K562 (cell line): Measurements from ENCODE around the gene RBM22. TPM values are rescaled to one million over a fixed set of nuclear protein-coding genes. Genes with fewer than 3 reads are reported as not detected.

Source experiments
- CBFB ChIP-seq: sonication (generic); formaldehyde crosslinking; IDR thresholded peaks from 2 replicates; pipeline ENCODE4 v1.4.0; 2020; ENCODE audit warnings: mild to moderate bottlenecking, missing genetic modification reagents
- FOSL1 ChIP-seq: fragments of 200-800 bp; sonication (Bioruptor generic); conservative IDR thresholded peaks from 2 replicates; pipeline ENCODE4 v1.6.1; 2016; ENCODE audit warnings: missing genetic modification characterization, missing compliant biosample characterization
- GTF2E2 ChIP-seq: fragments of 200-800 bp; sonication (Bioruptor generic); IDR thresholded peaks from 2 replicates; pipeline ENCODE4 v1.6.1; 2016; ENCODE audit warnings: missing genetic modification characterization, missing compliant biosample characterization
- SP2 ChIP-seq: IDR thresholded peaks from 2 replicates; pipeline ENCODE4 v1.6.1; 2011; ENCODE audit warnings: mild to moderate bottlenecking, low read depth, low read length, moderate library complexity; ENCODE audit not compliant: poor library complexity, severe bottlenecking; ENCODE audit errors: extremely low read depth
- THRAP3 ChIP-seq: fragments of 450-650 bp; IDR thresholded peaks from 2 replicates; pipeline ENCODE4 v1.6.1; 2016; ENCODE audit warnings: mild to moderate bottlenecking, inconsistent platforms, borderline replicate concordance
- ZNF174 ChIP-seq: fragments of 250-450 bp; sonication (Bioruptor Pico); IDR thresholded peaks from 2 replicates; pipeline ENCODE4 v1.4.0; 2020; ENCODE audit warnings: mild to moderate bottlenecking
- ZNF551 ChIP-seq: fragments of 250-450 bp; sonication (Bioruptor Pico); IDR thresholded peaks from 2 replicates; pipeline ENCODE4 v1.5.0; 2021; ENCODE audit warnings: mild to moderate bottlenecking, moderate library complexity
- polyA plus RNA-seq, 8 experiments: library from polyadenylated mRNA; depleted of rRNA in 4 of 8; stranded (reverse) in 5 of 8; unstranded in 3 of 8; fragments of >200 nt; fragmentation: Nextera tagmentation in 2 of 8; fragmentation: Illumina TruSeq in 1 of 8; extraction: Ambion mirVana in 2 of 8; extraction: Trizol in 1 of 8; gene quantifications; 2 replicates each; pipeline versions ENCODE4 v1.2.1 to v1.2.3, GENCODE V29; 2011 to 2014; ENCODE audit warnings: inconsistent platforms in 1 of 8, missing spikeins in 1 of 8
- total RNA-seq, 7 experiments: library from RNA; depleted of rRNA in 6 of 7; stranded (reverse); fragments of >200 nt in 6 of 7; fragmentation: Illumina TruSeq in 2 of 7; extraction: Trizol in 2 of 7; gene quantifications; 2 replicates each; pipeline versions ENCODE4 v1.2.1 to v1.2.3, GENCODE V29; 2011 to 2021; ENCODE audit warnings: low replicate concordance in 1 of 7
- TF ChIP-seq, protein P1 (sequence below), 2 experiments: fragments of 150-350 bp in 1 of 2; IDR thresholded peaks; 2 replicates each; pipeline ENCODE4 v1.6.1; 2012 to 2016; ENCODE audit warnings: low read depth in 2 of 2, low read length in 2 of 2, mild to moderate bottlenecking in 1 of 2, moderate library complexity in 1 of 2
- TF ChIP-seq, protein P2 (sequence below): sonication (generic); formaldehyde crosslinking; IDR thresholded peaks from 2 replicates; pipeline ENCODE4 v1.8.1; 2023; ENCODE audit warnings: mild to moderate bottlenecking, missing genetic modification reagents
- TF ChIP-seq, protein P3 (sequence below), 3 experiments: IDR thresholded peaks in 2 of 3; conservative IDR thresholded peaks in 1 of 3; 2 replicates each; pipeline ENCODE4 v1.5.1; 2011 to 2012; ENCODE audit warnings: low read length in 3 of 3, mild to moderate bottlenecking in 3 of 3, control low read depth in 2 of 3, improper control_type of control experiment in 1 of 3, inconsistent platforms in 1 of 3, low read depth in 1 of 3, mixed read lengths in 1 of 3, moderate library complexity in 1 of 3; ENCODE audit not compliant: insufficient read depth in 2 of 3
- TF ChIP-seq, protein P4 (sequence below): fragments of 450-650 bp; IDR thresholded peaks from 2 replicates; pipeline ENCODE4 v1.6.1; 2016

RBM22 gene
- total and polyA plus RNA-seq, 9 of the 15 experiments (the other 6 are each of a cell fraction or from before 2014, with no cell fraction given): 31.3 to 82.2 (median 44.8) TPM

DNA sequence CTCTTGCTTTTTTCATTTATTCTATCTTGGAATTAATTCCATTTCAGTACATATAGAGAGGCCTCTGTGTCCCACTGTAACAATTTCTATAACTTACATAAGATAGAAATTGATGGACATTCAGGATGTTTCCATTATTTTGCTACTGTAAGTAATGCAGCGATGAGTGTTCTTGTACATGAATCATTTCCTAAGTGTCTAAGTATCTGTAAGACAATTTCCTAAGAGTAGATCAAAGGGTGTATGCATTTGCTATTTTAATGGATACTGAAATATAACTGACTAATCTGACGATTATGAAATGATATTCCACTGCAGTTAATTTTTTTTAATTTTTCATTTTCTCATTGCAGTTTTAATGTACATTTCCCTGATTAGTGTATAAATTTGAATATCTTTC lies 23.0 kb upstream of the RBM22 start (continued):
- TF ChIP-seq, protein P1, sequence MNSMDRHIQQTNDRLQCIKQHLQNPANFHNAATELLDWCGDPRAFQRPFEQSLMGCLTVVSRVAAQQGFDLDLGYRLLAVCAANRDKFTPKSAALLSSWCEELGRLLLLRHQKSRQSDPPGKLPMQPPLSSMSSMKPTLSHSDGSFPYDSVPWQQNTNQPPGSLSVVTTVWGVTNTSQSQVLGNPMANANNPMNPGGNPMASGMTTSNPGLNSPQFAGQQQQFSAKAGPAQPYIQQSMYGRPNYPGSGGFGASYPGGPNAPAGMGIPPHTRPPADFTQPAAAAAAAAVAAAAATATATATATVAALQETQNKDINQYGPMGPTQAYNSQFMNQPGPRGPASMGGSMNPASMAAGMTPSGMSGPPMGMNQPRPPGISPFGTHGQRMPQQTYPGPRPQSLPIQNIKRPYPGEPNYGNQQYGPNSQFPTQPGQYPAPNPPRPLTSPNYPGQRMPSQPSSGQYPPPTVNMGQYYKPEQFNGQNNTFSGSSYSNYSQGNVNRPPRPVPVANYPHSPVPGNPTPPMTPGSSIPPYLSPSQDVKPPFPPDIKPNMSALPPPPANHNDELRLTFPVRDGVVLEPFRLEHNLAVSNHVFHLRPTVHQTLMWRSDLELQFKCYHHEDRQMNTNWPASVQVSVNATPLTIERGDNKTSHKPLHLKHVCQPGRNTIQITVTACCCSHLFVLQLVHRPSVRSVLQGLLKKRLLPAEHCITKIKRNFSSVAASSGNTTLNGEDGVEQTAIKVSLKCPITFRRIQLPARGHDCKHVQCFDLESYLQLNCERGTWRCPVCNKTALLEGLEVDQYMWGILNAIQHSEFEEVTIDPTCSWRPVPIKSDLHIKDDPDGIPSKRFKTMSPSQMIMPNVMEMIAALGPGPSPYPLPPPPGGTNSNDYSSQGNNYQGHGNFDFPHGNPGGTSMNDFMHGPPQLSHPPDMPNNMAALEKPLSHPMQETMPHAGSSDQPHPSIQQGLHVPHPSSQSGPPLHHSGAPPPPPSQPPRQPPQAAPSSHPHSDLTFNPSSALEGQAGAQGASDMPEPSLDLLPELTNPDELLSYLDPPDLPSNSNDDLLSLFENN (IDR thresholded peaks at IDR 0.05; ENCODE audit: low read depth in 2 of 2, low read length in 2 of 2): no peak
- no peak for TF ChIP-seq FOSL1
- no peak for TF ChIP-seq THRAP3
- no peak for TF ChIP-seq SP2
- TF ChIP-seq, protein P2, sequence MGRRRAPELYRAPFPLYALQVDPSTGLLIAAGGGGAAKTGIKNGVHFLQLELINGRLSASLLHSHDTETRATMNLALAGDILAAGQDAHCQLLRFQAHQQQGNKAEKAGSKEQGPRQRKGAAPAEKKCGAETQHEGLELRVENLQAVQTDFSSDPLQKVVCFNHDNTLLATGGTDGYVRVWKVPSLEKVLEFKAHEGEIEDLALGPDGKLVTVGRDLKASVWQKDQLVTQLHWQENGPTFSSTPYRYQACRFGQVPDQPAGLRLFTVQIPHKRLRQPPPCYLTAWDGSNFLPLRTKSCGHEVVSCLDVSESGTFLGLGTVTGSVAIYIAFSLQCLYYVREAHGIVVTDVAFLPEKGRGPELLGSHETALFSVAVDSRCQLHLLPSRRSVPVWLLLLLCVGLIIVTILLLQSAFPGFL (CRISPR knock-in tag): no peak
- TF ChIP-seq, protein P3, sequence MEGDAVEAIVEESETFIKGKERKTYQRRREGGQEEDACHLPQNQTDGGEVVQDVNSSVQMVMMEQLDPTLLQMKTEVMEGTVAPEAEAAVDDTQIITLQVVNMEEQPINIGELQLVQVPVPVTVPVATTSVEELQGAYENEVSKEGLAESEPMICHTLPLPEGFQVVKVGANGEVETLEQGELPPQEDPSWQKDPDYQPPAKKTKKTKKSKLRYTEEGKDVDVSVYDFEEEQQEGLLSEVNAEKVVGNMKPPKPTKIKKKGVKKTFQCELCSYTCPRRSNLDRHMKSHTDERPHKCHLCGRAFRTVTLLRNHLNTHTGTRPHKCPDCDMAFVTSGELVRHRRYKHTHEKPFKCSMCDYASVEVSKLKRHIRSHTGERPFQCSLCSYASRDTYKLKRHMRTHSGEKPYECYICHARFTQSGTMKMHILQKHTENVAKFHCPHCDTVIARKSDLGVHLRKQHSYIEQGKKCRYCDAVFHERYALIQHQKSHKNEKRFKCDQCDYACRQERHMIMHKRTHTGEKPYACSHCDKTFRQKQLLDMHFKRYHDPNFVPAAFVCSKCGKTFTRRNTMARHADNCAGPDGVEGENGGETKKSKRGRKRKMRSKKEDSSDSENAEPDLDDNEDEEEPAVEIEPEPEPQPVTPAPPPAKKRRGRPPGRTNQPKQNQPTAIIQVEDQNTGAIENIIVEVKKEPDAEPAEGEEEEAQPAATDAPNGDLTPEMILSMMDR (IDR thresholded peaks at IDR 0.05 in 2 of 3, conservative IDR thresholded peaks at IDR 0.05 in 1 of 3; ENCODE audit: insufficient read depth in 2 of 3, low read depth in 1 of 3, low read length in 3 of 3): no peak
- TF ChIP-seq GTF2E2 (tag): no peak
- TF ChIP-seq ZNF551: no peak
- TF ChIP-seq CBFB (CRISPR knock-in tag): no peak
- TF ChIP-seq ZNF174 (CRISPR knock-in tag): no peak
- TF ChIP-seq, protein P4, sequence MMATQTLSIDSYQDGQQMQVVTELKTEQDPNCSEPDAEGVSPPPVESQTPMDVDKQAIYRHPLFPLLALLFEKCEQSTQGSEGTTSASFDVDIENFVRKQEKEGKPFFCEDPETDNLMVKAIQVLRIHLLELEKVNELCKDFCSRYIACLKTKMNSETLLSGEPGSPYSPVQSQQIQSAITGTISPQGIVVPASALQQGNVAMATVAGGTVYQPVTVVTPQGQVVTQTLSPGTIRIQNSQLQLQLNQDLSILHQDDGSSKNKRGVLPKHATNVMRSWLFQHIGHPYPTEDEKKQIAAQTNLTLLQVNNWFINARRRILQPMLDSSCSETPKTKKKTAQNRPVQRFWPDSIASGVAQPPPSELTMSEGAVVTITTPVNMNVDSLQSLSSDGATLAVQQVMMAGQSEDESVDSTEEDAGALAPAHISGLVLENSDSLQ: no peak
